NCI-H2081 (cell line): Measurements from ENCODE around the gene NMD3.

Source experiments
- DNase-seq, 2 experiments: peaks; one replicate each; lab custom pipeline; 2025; lab: John Stamatoyannopoulos, UW

Gene NMD3

GRCh38 chr3:161284989-161285388 is 63.9 kb downstream of the NMD3 start:
- no peak for DNase-seq

GRCh38 chr3:161289174-161289573 is 68.1 kb downstream of the NMD3 start:
- DNase-seq: no peak

GRCh38 chr3:161291191-161291901 is 70.2 kb downstream of the NMD3 start:
- peak; percentile 80 to 84 for DNase-seq

GRCh38 chr3:161293381-161293780 is 72.3 kb downstream of the NMD3 start:
- no peak for DNase-seq

- DNase-seq: no peak
Observed at GRCh38 chr3:161295325-161295724, 74.2 kb downstream of the NMD3 start.

GRCh38 chr3:161296814-161297213 is 75.7 kb downstream of the NMD3 start:
- no peak for DNase-seq
